Aorta (tissue), 5 donors: ENCODE data around the gene PTPRD. TPM values are rescaled to one million over a fixed set of nuclear protein-coding genes. Genes with fewer than 3 reads are reported as not detected.

Source experiments
- ATAC-seq: fragments of 200-7000 bp; cut with Tn5 transposase; one replicate; pipeline ENCODE4 v1.9.1; 2022; ENCODE audit warnings: moderate library complexity; ENCODE audit not compliant: low FRiP score
- DNase-seq, 2 donors: peaks; one replicate each; pipeline ENCODE4 v3.0.0-alpha.2; 2020
- H3K27ac ChIP-seq, 2 donors: one replicate each; pipeline ENCODE4 v1.5.1; 2013; ENCODE audit warnings: low read length in 2 of 2, mild to moderate bottlenecking in 2 of 2, moderate library complexity in 2 of 2, control low read depth in 1 of 2, inconsistent platforms in 1 of 2, low read depth in 1 of 2
- H3K27me3 ChIP-seq, 2 donors: one replicate each; pipeline ENCODE4 v1.6.1; 2013; ENCODE audit warnings: control low read depth in 1 of 2, low read length in 1 of 2, mild to moderate bottlenecking in 1 of 2, moderate library complexity in 1 of 2; ENCODE audit not compliant: insufficient read depth in 2 of 2, control insufficient read depth in 1 of 2
- H3K36me3 ChIP-seq, 2 donors: one replicate each; pipeline ENCODE4 v1.6.1; 2013; ENCODE audit warnings: control low read depth in 1 of 2, low read length in 1 of 2, mild to moderate bottlenecking in 1 of 2; ENCODE audit not compliant: insufficient read depth in 2 of 2, control insufficient read depth in 1 of 2
- H3K4me1 ChIP-seq, 2 donors: one replicate each; pipeline ENCODE4 v1.6.1; 2013; ENCODE audit warnings: low read length in 2 of 2, control low read depth in 1 of 2, mild to moderate bottlenecking in 1 of 2, moderate library complexity in 1 of 2; ENCODE audit not compliant: insufficient read depth in 2 of 2, control insufficient read depth in 1 of 2
- H3K4me3 ChIP-seq, 2 donors: one replicate each; pipeline ENCODE4 v1.5.1; 2013; ENCODE audit warnings: low read length in 2 of 2, control low read depth in 1 of 2, mild to moderate bottlenecking in 1 of 2
- H3K9me3 ChIP-seq: one replicate; pipeline ENCODE4 v1.6.1; 2013; ENCODE audit warnings: mild to moderate bottlenecking, low read length; ENCODE audit not compliant: control insufficient read depth
- WGBS, 2 donors: extraction: QIAGEN DNeasy Blood & Tissue Kit; methylation state at CpG; one replicate each; pipeline ENCODE4 v1.1.7; 2013; 5-methylcytosine and 5-hydroxymethylcytosine counted together
- intact Hi-C, 2 donors: fragments of 100-400 bp; cut with DNase I; formaldehyde crosslinking; loops; one replicate each; pipeline versions ENCODE4 v1.14.2 to v1.15.0; 2022
- polyA plus RNA-seq, 2 donors: library from polyadenylated mRNA; stranded (reverse); fragments of 200-250 nt; gene quantifications; one replicate each; pipeline ENCODE4 v1.2.3, GENCODE V29; 2013
- total RNA-seq, 2 donors: library from RNA; stranded (reverse); fragmentation: NEBNext Ultra II Directional; extraction: Animal tissue kit (Norgen Biotek cat#: 25700); gene quantifications; one replicate each; pipeline ENCODE4 v1.2.1, GENCODE V29; 2021
- donor health status: healthy with polysubstance abuse.
- donor health status: Bipolar disorder and iron deficiency.
- donor health status: DM: no; HTN: no; CAD: no.
- donor health status: DM: no; HTN: no; CAD: no.
- donor health status: DM: yes; HTN: yes; CAD: no.

PTPRD gene
- total and polyA plus RNA-seq, 4 donors = 1.5 to 92.0 (median 29.4) TPM

DNA sequence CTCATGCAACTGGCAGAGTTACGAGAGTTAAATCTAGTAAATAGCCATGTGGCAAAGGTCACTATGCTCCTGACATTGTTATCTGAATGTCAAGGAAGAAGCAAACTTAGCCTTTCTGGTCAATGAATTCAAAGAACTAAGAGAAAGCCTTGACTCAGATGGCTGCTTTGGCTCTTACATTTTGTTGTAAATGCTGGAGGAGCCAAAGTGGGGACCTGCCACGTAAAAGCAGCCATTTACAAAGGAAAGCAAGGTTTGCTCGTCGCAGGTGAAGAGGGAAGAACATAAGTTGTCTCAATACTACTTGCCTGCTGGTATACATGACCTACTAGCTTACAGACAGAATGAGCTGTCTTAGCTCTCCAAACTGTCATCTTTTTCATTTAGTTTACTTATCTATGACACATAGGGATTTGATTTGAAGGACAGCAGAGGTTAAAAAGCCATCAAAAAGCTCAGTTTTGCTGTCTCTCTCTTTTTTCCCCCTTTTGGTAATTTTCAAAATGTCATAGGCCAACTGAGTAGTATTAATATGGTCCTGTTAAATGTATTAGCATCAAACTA is 1760.4 kb downstream of the PTPRD start:
- no peaks in the 10 kb centered on the region for H3K9me3 ChIP-seq
- intact Hi-C loops = loop anchor here (10.0 kb wide), 3 partner anchors 68 to 168 kb away; no protein-coding TSS in a partner anchor
- no peak for ATAC-seq
- no peaks in the 10 kb centered on the region for H3K4me1 ChIP-seq
- 66 to 68% methylated on average over 4 of the region's 4 CpGs for WGBS, 2 donors
- H3K27me3 ChIP-seq = no peaks in the 10 kb centered on the region
- H3K36me3 ChIP-seq = no peaks in the 10 kb centered on the region
- H3K27ac ChIP-seq = no peak overlapping the region
- DNase-seq = no peak
- H3K4me3 ChIP-seq = peak overlapping the region in 1 of 2 donors; percentile 6

DNA sequence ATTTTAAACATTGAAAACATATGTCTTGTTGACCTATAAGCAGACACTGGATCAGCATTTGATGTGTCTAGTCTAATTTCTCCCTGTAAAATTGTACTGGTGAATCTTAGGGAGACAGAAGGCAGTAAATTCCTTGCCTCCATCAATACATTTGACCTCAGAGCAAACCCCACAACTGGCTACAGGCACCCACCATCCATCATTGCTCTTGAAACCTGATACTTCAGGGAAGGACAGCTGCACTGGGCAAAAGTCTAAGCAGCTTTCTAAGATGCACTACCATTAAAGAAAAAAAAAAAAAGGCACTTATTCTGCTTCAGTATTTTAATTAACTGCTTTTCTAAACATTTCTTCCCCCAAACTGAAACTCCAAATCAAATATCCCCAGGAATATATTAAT is 1761.9 kb downstream of the PTPRD start:
- Histone ChIP-seq H3K4me3 (no peak overlapping the region), H3K27me3 (no peaks in the 10 kb centered on the region), H3K27ac (no peak overlapping the region), H3K36me3 (no peaks in the 10 kb centered on the region), H3K9me3 (no peaks in the 10 kb centered on the region), H3K4me1 (no peaks in the 10 kb centered on the region)
- ATAC-seq = no peak
- no peak for DNase-seq
- intact Hi-C loops = loop anchor here (10.0 kb wide), 3 partner anchors 66 to 166 kb away; no protein-coding TSS in a partner anchor

DNA sequence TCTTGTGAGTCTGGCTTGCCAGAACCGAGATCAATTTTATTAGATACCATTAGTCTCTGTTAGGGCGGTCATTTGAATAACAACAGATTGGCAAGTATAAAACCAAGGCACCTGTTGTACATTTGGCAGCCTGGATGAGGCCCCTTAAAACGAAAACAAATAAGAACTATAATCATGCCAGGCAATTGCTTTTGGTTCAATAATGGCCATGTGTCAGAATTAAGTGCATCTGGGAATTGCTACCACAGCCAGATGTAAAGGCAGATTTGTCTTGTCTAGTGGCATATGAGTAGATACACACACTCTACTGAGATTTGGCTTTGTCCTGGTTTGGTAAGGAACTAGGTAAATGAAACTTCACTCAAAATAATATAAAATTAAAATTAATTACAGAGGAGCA is 1767.0 kb downstream of the PTPRD start:
- no peak overlapping the region for H3K27ac ChIP-seq
- intact Hi-C loops = no loop called here
- no peaks in the 10 kb centered on the region for H3K36me3 ChIP-seq
- no peak for ATAC-seq
- DNase-seq = no peak
- no peaks in the 10 kb centered on the region for H3K9me3 ChIP-seq
- H3K4me3 ChIP-seq = no peak overlapping the region
- H3K27me3 ChIP-seq = no peaks in the 10 kb centered on the region
- 64 to 77% methylated on average over 3 of the region's 3 CpGs for WGBS, 2 donors
- peaks cover 1 to 3% of the 10 kb centered on the region in 2 donors for H3K4me1 ChIP-seq

DNA sequence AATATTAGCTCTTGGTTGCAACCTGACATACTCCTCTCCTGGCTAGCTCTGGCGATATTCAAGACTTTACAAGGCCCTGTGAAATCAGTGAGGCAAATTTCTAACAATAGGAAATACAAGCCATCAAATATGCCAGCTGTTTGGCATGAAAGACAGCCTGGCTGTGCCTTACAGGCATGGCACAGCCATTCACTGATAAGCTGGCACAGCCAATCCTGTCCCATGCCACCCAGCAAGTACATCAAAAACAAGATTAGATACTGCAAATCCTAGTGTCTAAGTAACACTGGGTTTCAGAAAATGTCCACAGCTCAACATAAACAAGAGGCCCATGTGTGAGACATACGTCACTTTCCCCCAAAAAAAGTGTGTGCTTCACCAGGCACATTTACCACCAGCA is 1767.4 kb downstream of the PTPRD start:
- H3K4me1 ChIP-seq = peaks cover 1 to 3% of the 10 kb centered on the region in 2 donors
- DNase-seq (no peak), ATAC-seq (no peak)
- intact Hi-C loops = no loop called here
- 6 to 9% methylated on average over 2 of the region's 2 CpGs for WGBS, 2 donors
- H3K27me3 ChIP-seq = no peaks in the 10 kb centered on the region
- no peak overlapping the region for H3K27ac ChIP-seq
- H3K36me3 ChIP-seq = no peaks in the 10 kb centered on the region
- no peak overlapping the region for H3K4me3 ChIP-seq
- H3K9me3 ChIP-seq = no peaks in the 10 kb centered on the region

DNA sequence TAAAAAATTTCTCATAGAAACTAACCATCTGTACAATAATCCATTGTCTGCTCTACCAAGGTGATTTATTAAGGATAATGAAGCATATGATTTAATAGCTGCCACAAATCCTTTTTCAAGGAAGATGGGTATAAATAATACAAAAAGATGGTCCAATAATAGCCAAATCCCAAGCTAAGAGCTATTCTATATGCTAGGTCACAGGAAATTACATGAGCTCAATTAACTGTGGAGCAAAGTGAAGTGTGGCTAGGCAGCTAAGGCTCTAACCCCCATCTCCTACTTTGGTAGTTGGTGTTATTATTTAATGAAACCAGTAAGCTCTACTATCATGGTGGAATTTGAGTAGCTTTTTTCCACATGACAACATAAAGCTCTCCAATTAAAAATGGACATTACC is 1768.3 kb downstream of the PTPRD start:
- H3K36me3 ChIP-seq = no peaks in the 10 kb centered on the region
- H3K9me3 ChIP-seq = no peaks in the 10 kb centered on the region
- H3K4me3 ChIP-seq = no peak overlapping the region
- H3K27ac ChIP-seq = no peak overlapping the region
- peaks cover 1 to 3% of the 10 kb centered on the region in 2 donors for H3K4me1 ChIP-seq
- DNase-seq (no peak), ATAC-seq (no peak)
- intact Hi-C loops = no loop called here
- no peaks in the 10 kb centered on the region for H3K27me3 ChIP-seq

DNA sequence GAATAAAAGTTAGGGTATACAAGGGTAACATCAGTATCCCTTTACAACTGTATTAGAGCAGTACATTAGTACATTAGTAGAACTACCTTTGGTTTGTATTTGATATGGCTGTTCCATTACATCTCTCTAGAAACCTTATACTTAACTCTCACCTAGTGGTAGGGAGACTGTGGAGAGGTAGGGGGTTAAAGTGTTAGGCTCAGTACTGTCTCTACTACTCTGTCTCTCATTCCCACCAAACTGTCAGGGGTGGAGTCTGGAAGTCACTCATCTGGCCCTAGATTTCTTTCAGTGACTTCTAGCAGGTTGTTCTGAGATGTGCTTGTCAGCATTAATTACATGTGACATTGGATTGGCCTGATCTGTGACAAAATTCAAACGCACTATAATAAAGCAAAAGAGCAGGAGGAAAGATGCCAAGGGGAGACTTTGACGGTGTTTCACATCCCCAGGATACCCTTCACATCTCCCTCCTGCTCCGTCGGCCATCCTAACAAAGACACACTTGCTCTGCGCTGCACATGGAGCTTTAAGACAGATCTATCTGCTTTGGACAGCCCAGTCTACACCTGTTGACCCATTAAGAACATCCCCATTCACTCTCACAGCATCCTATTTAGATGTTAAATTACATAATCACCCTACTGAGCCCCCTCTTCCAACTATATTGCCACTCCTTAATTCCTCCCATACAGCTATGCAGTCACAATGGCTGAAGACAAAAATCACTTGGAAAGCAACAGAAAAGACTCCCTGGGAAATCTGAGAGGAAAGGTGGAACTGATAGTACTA is 1770.2 kb downstream of the PTPRD start:
- no peaks in the 10 kb centered on the region for H3K27me3 ChIP-seq

DNA sequence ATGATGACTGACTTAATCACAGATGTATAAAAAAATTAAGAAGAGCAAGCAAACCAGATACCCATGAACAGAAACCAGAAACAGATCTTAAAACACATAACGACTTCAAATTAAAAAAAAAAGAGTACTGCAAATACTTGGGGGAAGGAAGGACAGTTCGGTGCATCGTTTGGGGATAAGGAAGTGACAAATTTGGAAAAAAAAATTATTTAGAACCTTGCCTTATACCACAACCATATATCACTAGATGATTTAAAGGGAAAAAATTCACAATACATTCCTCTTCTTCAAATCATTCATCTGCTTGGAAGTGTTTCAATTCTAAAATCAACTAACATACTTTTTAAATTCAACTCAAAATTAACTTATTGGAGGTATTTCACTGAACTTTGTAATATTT is 1774.7 kb downstream of the PTPRD start:
- H3K4me1 ChIP-seq = peaks cover 0 to 1% of the 10 kb centered on the region in 2 donors
- DNase-seq (no peak), ATAC-seq (no peak)
- WGBS, 2 donors = 78 to 86% methylated on average over 3 of the region's 3 CpGs
- H3K4me3 ChIP-seq = no peak overlapping the region
- no peak overlapping the region for H3K27ac ChIP-seq
- H3K36me3 ChIP-seq = no peaks in the 10 kb centered on the region
- no peaks in the 10 kb centered on the region for H3K27me3 ChIP-seq
- no peaks in the 10 kb centered on the region for H3K9me3 ChIP-seq
- intact Hi-C loops = no loop called here

More for the DNA sequence above, 1770.2 kb downstream of the PTPRD start:
- no peaks in the 10 kb centered on the region for H3K9me3 ChIP-seq
- DNase-seq = no peak
- H3K36me3 ChIP-seq = no peaks in the 10 kb centered on the region
- intact Hi-C loops = no loop called here
- H3K4me3 ChIP-seq = no peak overlapping the region
- no peak for ATAC-seq
- 84 to 85% methylated on average over 5 of the region's 5 CpGs for WGBS, 2 donors
- H3K27ac ChIP-seq = no peak overlapping the region
- H3K4me1 ChIP-seq = peaks cover 1 to 3% of the 10 kb centered on the region in 2 donors

DNA sequence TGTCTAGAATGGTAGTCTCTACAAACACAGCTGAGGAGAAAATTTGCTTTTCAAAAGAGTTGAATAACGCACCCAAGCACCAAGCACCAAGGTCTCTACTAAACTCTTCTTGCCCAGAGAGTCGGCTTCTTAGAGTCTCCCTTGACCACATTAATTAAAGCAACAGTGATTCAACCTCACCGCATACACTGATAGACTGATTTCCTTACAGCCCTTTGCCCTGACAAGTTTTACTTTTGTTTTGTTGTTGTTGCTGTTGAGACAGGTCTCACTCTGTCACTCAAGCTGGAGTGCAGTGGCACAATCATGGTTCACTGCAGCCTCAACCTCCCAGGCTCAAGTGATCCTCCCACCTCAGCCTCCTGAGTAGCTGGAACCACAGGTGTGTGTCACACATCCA is 1777.5 kb downstream of the PTPRD start:
- no peaks in the 10 kb centered on the region for H3K36me3 ChIP-seq
- intact Hi-C loops = no loop called here
- DNase-seq (no peak), ATAC-seq (no peak)
- H3K27me3 ChIP-seq = no peaks in the 10 kb centered on the region
- 94 to 97% methylated on average over 3 of the region's 3 CpGs for WGBS, 2 donors
- H3K9me3 ChIP-seq = no peaks in the 10 kb centered on the region
- H3K4me1 ChIP-seq = no peaks in the 10 kb centered on the region
- H3K27ac ChIP-seq = no peak overlapping the region
- H3K4me3 ChIP-seq = no peak overlapping the region

DNA sequence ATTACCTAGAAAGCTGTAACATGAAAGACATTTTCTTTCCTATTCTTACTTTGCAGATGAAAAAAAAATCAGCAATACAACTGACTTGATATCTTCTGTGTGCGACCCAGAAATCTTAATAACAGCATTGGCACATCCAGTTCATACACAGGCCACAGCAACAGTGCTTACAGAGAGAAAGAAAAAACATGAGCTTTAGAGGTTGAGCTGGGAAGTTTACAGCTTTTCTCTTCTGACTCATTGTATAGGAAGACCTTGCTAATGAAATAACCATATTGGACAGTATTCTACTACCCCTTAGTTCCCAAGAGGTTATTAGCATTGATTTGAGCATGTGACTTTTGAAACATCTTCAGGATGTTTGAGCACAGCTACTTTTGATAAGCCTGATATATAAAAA is 1779.8 kb downstream of the PTPRD start:
- 25 to 34% methylated on average over 1 of the region's 1 CpG for WGBS, 2 donors
- ATAC-seq (no peak), DNase-seq (no peak)
- Histone ChIP-seq H3K36me3 (no peaks in the 10 kb centered on the region), H3K4me3 (no peak overlapping the region), H3K4me1 (no peaks in the 10 kb centered on the region), H3K9me3 (no peaks in the 10 kb centered on the region), H3K27ac (no peak overlapping the region), H3K27me3 (no peaks in the 10 kb centered on the region)
- intact Hi-C loops = no loop called here
